PC-3 (cell line): ENCODE data around the gene H3-3A. TPM values are rescaled to one million over a fixed set of nuclear protein-coding genes. Genes with fewer than 3 reads are reported as not detected.
A peak's percentile ranks its signal among the peaks of the same experiment; 100 is the strongest.

Experiments used
- ATAC-seq: fragments of 200-7000 bp; cut with Tn5 transposase; 2 replicates; pipeline ENCODE4 v1.9.1; 2020; ENCODE audit warnings: mild to moderate bottlenecking, moderate library complexity
- BruUV-seq: library from RNA; stranded (reverse); fragments of 400-500 nt; replicated peaks from 2 replicates; lab custom pipeline; 2021; lab: Mats Ljungman, UMichigan
- CTCF ChIA-PET: fragments of 300-600 bp; sonication (Branson Sonifier 250); formaldehyde crosslinking; loops from one replicate; lab custom pipeline; 2022; ENCODE audit warnings: antibody characterized with exemption; lab: Charles Lee
- POLR2A ChIA-PET: fragments of 300-600 bp; sonication (Branson Sonifier 250); formaldehyde crosslinking; loops from one replicate; lab custom pipeline; 2022; ENCODE audit warnings: antibody characterized with exemption; ENCODE audit not compliant: unreplicated experiment; lab: Charles Lee
- DNase-seq: peaks from one replicate; pipeline ENCODE4 v3.0.0-alpha.2; 2015
- H2AFZ ChIP-seq: fragments of 300-600 bp; sonication (generic); 2 replicates; pipeline ENCODE4 v1.6.0; 2016; ENCODE audit warnings: antibody characterized with exemption, low read length
- H3F3A ChIP-seq: fragments of 300-600 bp; sonication (generic); one replicate; pipeline ENCODE4 v1.6.0; 2017; ENCODE audit warnings: antibody characterized with exemption, low read length, control low read depth, mild to moderate bottlenecking; ENCODE audit not compliant: unreplicated experiment
- H3K27ac ChIP-seq: fragments of 300-600 bp; sonication (generic); 2 replicates; pipeline ENCODE4 v1.5.1; 2016; ENCODE audit warnings: mild to moderate bottlenecking, low read length
- H3K27me3 ChIP-seq: fragments of 300-600 bp; sonication (generic); 2 replicates; pipeline ENCODE4 v1.6.1; 2016; ENCODE audit warnings: low read length, mixed read lengths
- H3K36me3 ChIP-seq: fragments of 300-600 bp; sonication (generic); 2 replicates; pipeline ENCODE4 v1.6.1; 2016; ENCODE audit warnings: low read depth, mixed run types, low read length, mixed read lengths
- H3K4me1 ChIP-seq: fragments of 300-600 bp; sonication (generic); 2 replicates; pipeline ENCODE4 v1.5.1; 2016; ENCODE audit warnings: low read length; ENCODE audit not compliant: insufficient read depth
- H3K4me2 ChIP-seq: fragments of 300-600 bp; sonication (generic); 2 replicates; pipeline ENCODE4 v1.6.0; 2016; ENCODE audit warnings: low read length
- H3K4me3 ChIP-seq: fragments of 300-600 bp; sonication (generic); 2 replicates; pipeline ENCODE4 v1.5.1; 2016; ENCODE audit warnings: mild to moderate bottlenecking, low read length, mixed read lengths
- H3K79me2 ChIP-seq: fragments of 300-600 bp; sonication (generic); 2 replicates; pipeline ENCODE4 v1.6.1; 2017; ENCODE audit warnings: low read length, mixed read lengths
- H3K9ac ChIP-seq: fragments of 300-600 bp; sonication (generic); 2 replicates; pipeline ENCODE4 v1.6.0; 2016; ENCODE audit warnings: mild to moderate bottlenecking, low read length
- H3K9me2 ChIP-seq: fragments of 300-600 bp; sonication (generic); replicated peaks from 2 replicates; pipeline ENCODE4 v1.6.1; 2016; ENCODE audit warnings: mixed run types, low read length, mixed read lengths
- H3K9me3 ChIP-seq: fragments of 300-600 bp; sonication (generic); 2 replicates; pipeline ENCODE4 v1.6.1; 2016; ENCODE audit warnings: low read length, mixed read lengths
- H4K20me1 ChIP-seq: fragments of 300-600 bp; sonication (generic); 2 replicates; pipeline ENCODE4 v1.6.1; 2016; ENCODE audit warnings: low read length, mixed read lengths
- CTCF ChIP-seq: fragments of 300-600 bp; sonication (generic); conservative IDR thresholded peaks from 2 replicates; pipeline ENCODE4 v1.5.1; 2017; ENCODE audit warnings: antibody characterized with exemption, low read depth, mild to moderate bottlenecking, low read length
- EZH2 ChIP-seq: fragments of 300-600 bp; sonication (generic); IDR thresholded peaks from one replicate; pipeline ENCODE4 v1.6.1; 2017; ENCODE audit warnings: antibody characterized with exemption, mild to moderate bottlenecking, low read length; ENCODE audit not compliant: unreplicated experiment
- EZH2phosphoT487 ChIP-seq: fragments of 300-600 bp; sonication (generic); IDR thresholded peaks from 2 replicates; pipeline ENCODE4 v1.6.1; 2018; ENCODE audit warnings: mild to moderate bottlenecking, antibody characterized with exemption, low read length, borderline replicate concordance
- intact Hi-C: fragments of 100-400 bp; cut with micrococcal nuclease; formaldehyde crosslinking; loops from 2 replicates; pipeline ENCODE4 v1.9.0; 2023
- total RNA-seq: library from RNA; depleted of rRNA; stranded (reverse); fragments of >200 nt; gene quantifications from 2 replicates; pipeline ENCODE4 v1.2.3, GENCODE V29; 2014

The H3-3A gene
- total RNA-seq, 1 experiment from 2014 or later = 273 TPM

GRCh38 chr1:226104671-226105121, 42.2 kb downstream of the H3-3A start:
- Histone ChIP-seq H3K9me2 (no peaks in the 10 kb centered on the region), H4K20me1 (no peaks in the 10 kb centered on the region), H3K27ac (no peak overlapping the region), H3K79me2 (no peaks in the 10 kb centered on the region), H3K4me3 (no peak overlapping the region), H3K4me2 (no peak overlapping the region), H3K9ac (no peak overlapping the region), H2AFZ (0 out of 2 replicates have a peak overlapping the region, but pooled peaks have one; percentile 0), H3K4me1 (peaks cover 43% of the 10 kb centered on the region), H3F3A (no peaks in the 10 kb centered on the region), H3K9me3 (no peaks in the 10 kb centered on the region), H3K27me3 (no peaks in the 10 kb centered on the region), H3K36me3 (no peaks in the 10 kb centered on the region)
- ChIA-PET POLR2A (no interaction called here), CTCF (interaction anchor here (0.7 to 1.4 kb wide), 3 partner anchors 40 to 290 kb away, joined by 3 to 10 read pairs (median 5); no protein-coding TSS in a partner anchor)
- intact Hi-C loops = no loop called here
- TF ChIP-seq CTCF = no peak
- no peak for TF ChIP-seq EZH2
- TF ChIP-seq EZH2phosphoT487 = no peak
- peak; percentile 65 for DNase-seq
- BruUV-seq = no TSS peak
- ATAC-seq = peak; percentile 20; the same call in 1 of the 2 replicates

GRCh38 chr1:226107471-226108460, 45.2 kb downstream of the H3-3A start:
- peak overlapping the region; percentile 29 for H3K27ac ChIP-seq

More at GRCh38 chr1:226107471-226108460, 45.2 kb downstream of the H3-3A start:
- peaks cover 39% of the 10 kb centered on the region for H3K4me1 ChIP-seq
- no peaks in the 10 kb centered on the region for H3K27me3 ChIP-seq
- no peak overlapping the region for H3K9ac ChIP-seq
- ChIA-PET CTCF (interaction anchor here (0.7 to 0.8 kb wide), 2 partner anchors 43 to 46 kb away, joined by 3 to 4 read pairs; no protein-coding TSS in a partner anchor), POLR2A (interaction anchor here (0.6 kb wide), 1 partner anchor 45 kb away, joined by 5 read pairs; the partner anchor contains the start of gene H3-3A)
- H3F3A ChIP-seq = no peaks in the 10 kb centered on the region
- 0 out of 2 replicates have a peak overlapping the region, but pooled peaks have one; percentile 18 for H3K4me2 ChIP-seq
- no peaks in the 10 kb centered on the region for H3K79me2 ChIP-seq
- H3K36me3 ChIP-seq = no peaks in the 10 kb centered on the region
- H3K9me2 ChIP-seq = no peaks in the 10 kb centered on the region
- H4K20me1 ChIP-seq = no peaks in the 10 kb centered on the region
- intact Hi-C loops = loop anchor here (2.0 kb wide), 1 partner anchor 43 kb away; no protein-coding TSS in a partner anchor
- BruUV-seq = no TSS peak
- no peaks in the 10 kb centered on the region for H3K9me3 ChIP-seq
- no peak overlapping the region for H3K4me3 ChIP-seq
- peak; percentile 80 for DNase-seq
- H2AFZ ChIP-seq = peak overlapping the region; percentile 43
- TF ChIP-seq EZH2 = no peak
- TF ChIP-seq CTCF = no peak
- TF ChIP-seq EZH2phosphoT487 = no peak
- no peak for ATAC-seq
